Osteoblast (primary cell): Measurements from ENCODE around the gene NOS1AP. TPM values are rescaled to one million over a fixed set of nuclear protein-coding genes. Genes with fewer than 3 reads are reported as not detected.

Experiments used
- DNase-seq: peaks from one replicate; pipeline ENCODE4 v3.0.0; 2011; ENCODE audit warnings: low spot score, mixed read lengths; ENCODE audit not compliant: insufficient read length; ENCODE audit errors: missing footprints
- H2AFZ ChIP-seq: 2 replicates; pipeline ENCODE4 v1.6.0; 2011; ENCODE audit warnings: mild to moderate bottlenecking, low read length
- H3K27ac ChIP-seq: 2 replicates; pipeline ENCODE4 v1.5.1; 2011; ENCODE audit warnings: mild to moderate bottlenecking, low read depth, low read length, moderate library complexity
- H3K27me3 ChIP-seq: 2 replicates; pipeline ENCODE4 v1.6.0; 2012; ENCODE audit warnings: mild to moderate bottlenecking, control low read depth, inconsistent platforms, low read length, moderate library complexity; ENCODE audit not compliant: insufficient read depth
- H3K36me3 ChIP-seq: 2 replicates; pipeline ENCODE4 v1.5.1; 2011; ENCODE audit warnings: mild to moderate bottlenecking, low read length, control low read depth, moderate library complexity; ENCODE audit not compliant: insufficient read depth
- H3K4me1 ChIP-seq: 2 replicates; pipeline ENCODE4 v1.5.1; 2011; ENCODE audit warnings: mild to moderate bottlenecking, low read length, control low read depth, moderate library complexity; ENCODE audit not compliant: insufficient read depth
- H3K4me2 ChIP-seq: 2 replicates; pipeline ENCODE4 v1.6.0; 2011; ENCODE audit warnings: mild to moderate bottlenecking, low read length; ENCODE audit not compliant: insufficient read depth
- H3K4me3 ChIP-seq: fragments of 200-600 bp; sonication (generic); 3 replicates; pipeline ENCODE4 v1.5.1; 2012; ENCODE audit warnings: mild to moderate bottlenecking, low read length, inconsistent platforms; ENCODE audit not compliant: insufficient read depth
- H3K79me2 ChIP-seq: 2 replicates; pipeline ENCODE4 v1.6.0; 2012; ENCODE audit warnings: mild to moderate bottlenecking, low read length, control low read depth, inconsistent platforms; ENCODE audit not compliant: insufficient read depth
- H3K9me3 ChIP-seq: 2 replicates; pipeline ENCODE4 v1.5.1; 2011; ENCODE audit warnings: low read depth, low read length, control low read depth
- H4K20me1 ChIP-seq: 2 replicates; pipeline ENCODE4 v1.6.0; 2012; ENCODE audit warnings: mild to moderate bottlenecking, low read length, control low read depth; ENCODE audit not compliant: insufficient read depth
- total RNA-seq: library from RNA; depleted of rRNA; stranded (reverse); fragments of >200 nt; gene quantifications from 2 replicates; pipeline ENCODE4 v1.2.3, GENCODE V29; 2012
- TF ChIP-seq, protein P1 (sequence below): IDR thresholded peaks from 2 replicates; pipeline ENCODE4 v1.5.1; 2011; ENCODE audit warnings: mild to moderate bottlenecking, low read depth, low read length, moderate library complexity; ENCODE audit errors: extremely low read depth

Gene NOS1AP
- total RNA-seq, 1 donor, result not detected

DNA sequence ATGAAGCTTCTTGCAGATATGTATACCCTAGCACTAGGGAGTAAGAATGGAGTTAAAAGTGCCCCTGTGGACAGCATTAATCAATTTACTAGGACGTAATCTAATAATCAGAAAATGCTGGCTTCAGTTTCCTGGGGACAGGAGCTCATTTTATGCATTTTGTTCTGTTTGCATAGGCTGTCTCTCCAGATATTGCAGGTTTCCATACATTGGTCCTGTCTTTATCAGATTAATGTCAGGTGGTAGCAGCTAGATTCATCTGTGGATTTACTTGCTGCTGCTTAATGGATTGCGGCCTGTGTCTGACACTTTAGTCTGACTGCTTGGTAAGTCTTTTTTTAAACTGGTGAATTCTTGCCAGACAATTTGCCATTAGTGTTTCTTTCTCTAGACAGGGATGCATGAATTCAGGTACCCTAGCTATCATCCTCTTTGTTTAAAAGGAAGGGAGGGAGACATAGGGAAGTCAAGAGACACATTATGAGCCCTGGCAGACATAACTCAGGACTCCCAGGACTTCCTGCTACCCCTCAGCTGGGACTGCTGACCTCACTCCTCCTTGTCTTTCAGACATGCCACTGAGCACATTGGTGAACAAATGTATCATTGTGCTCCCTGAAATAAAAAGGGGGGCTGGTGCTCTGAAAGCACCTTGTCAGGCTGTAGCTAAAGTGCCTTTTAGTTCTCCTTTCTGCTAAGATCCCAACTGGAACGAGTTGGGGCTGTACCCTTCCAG lies 47.7 kb downstream of the NOS1AP start:
- H3K27me3 ChIP-seq, result peaks cover 22% of the 10 kb centered on the region
- H3K27ac ChIP-seq, result no peak overlapping the region
- H3K36me3 ChIP-seq, result no peaks in the 10 kb centered on the region
- no peaks in the 10 kb centered on the region for H3K4me1 ChIP-seq
- H3K79me2 ChIP-seq, result no peaks in the 10 kb centered on the region
- no peak overlapping the region for H3K4me2 ChIP-seq
- no peaks in the 10 kb centered on the region for H3K9me3 ChIP-seq
- H3K4me3 ChIP-seq, result no peak overlapping the region
- DNase-seq, result no peak
- H4K20me1 ChIP-seq, result no peaks in the 10 kb centered on the region
- H2AFZ ChIP-seq, result no peak overlapping the region
- TF ChIP-seq, protein P1, sequence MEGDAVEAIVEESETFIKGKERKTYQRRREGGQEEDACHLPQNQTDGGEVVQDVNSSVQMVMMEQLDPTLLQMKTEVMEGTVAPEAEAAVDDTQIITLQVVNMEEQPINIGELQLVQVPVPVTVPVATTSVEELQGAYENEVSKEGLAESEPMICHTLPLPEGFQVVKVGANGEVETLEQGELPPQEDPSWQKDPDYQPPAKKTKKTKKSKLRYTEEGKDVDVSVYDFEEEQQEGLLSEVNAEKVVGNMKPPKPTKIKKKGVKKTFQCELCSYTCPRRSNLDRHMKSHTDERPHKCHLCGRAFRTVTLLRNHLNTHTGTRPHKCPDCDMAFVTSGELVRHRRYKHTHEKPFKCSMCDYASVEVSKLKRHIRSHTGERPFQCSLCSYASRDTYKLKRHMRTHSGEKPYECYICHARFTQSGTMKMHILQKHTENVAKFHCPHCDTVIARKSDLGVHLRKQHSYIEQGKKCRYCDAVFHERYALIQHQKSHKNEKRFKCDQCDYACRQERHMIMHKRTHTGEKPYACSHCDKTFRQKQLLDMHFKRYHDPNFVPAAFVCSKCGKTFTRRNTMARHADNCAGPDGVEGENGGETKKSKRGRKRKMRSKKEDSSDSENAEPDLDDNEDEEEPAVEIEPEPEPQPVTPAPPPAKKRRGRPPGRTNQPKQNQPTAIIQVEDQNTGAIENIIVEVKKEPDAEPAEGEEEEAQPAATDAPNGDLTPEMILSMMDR, result no peak

DNA sequence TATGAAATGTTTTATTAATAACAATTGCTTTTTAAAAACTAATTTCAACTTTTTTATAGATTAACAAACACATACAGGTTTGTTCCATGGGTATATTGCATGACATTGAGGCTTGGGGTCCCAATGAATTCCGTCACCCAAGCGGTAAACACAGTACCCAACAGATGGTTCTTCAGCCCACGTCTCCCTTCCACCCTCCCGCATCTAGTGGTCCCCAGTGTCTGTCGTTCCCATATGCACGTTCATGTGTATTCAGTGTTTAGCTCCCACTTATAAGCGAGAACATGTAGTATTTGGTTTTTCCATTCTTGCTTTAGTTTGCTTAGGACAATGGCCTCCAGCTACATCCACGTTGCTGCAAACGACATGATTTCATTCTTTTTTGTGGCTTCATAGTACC lies 48.6 kb downstream of the NOS1AP start:
- no peaks in the 10 kb centered on the region for H3K4me1 ChIP-seq
- TF ChIP-seq, protein P1, result no peak

GRCh38 chr1:162128693-162129356 lies 59.3 kb downstream of the NOS1AP start:
- Histone ChIP-seq H3K9me3 (no peaks in the 10 kb centered on the region), H4K20me1 (no peaks in the 10 kb centered on the region), H3K4me1 (no peaks in the 10 kb centered on the region), H2AFZ (no peak overlapping the region), H3K4me2 (no peak overlapping the region), H3K79me2 (no peaks in the 10 kb centered on the region), H3K27me3 (peaks cover 4% of the 10 kb centered on the region), H3K27ac (no peak overlapping the region), H3K4me3 (no peak overlapping the region), H3K36me3 (no peaks in the 10 kb centered on the region)
- TF ChIP-seq, protein P1, result no peak
- DNase-seq, result no peak

More for the DNA sequence above, 48.6 kb downstream of the NOS1AP start:
- H3K27me3 ChIP-seq, result peaks cover 22% of the 10 kb centered on the region
- no peaks in the 10 kb centered on the region for H3K9me3 ChIP-seq
- H3K79me2 ChIP-seq, result no peaks in the 10 kb centered on the region
- no peak overlapping the region for H3K4me2 ChIP-seq
- no peak for DNase-seq
- no peaks in the 10 kb centered on the region for H3K36me3 ChIP-seq
- no peak overlapping the region for H3K4me3 ChIP-seq
- H3K27ac ChIP-seq, result no peak overlapping the region
- no peaks in the 10 kb centered on the region for H4K20me1 ChIP-seq
- no peak overlapping the region for H2AFZ ChIP-seq

DNA sequence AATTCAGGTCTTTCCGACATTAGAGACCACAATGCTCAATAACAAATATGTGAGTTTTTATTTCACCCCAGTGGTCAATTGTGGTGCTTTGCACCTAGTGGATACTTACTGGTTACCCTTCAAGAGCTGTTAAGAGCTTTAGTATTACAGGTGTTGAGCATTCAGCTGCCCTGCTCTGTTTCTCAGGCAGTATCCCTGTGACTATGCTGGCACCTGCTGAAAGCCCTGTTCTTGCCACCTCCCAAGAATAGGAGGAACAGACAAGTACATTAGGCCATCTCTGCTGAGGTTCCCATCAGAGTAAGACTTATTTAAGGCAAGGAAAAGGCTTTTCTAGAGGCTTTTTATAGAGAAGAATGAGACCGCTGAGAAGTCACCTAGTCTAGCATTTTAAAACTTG lies 60.8 kb downstream of the NOS1AP start:
- TF ChIP-seq, protein P1, result no peak
- no peaks in the 10 kb centered on the region for H3K36me3 ChIP-seq
- H3K79me2 ChIP-seq, result no peaks in the 10 kb centered on the region
- no peak overlapping the region for H3K27ac ChIP-seq
- peaks cover 4% of the 10 kb centered on the region for H3K27me3 ChIP-seq
- DNase-seq, result no peak
- H3K4me1 ChIP-seq, result no peaks in the 10 kb centered on the region
- H4K20me1 ChIP-seq, result no peaks in the 10 kb centered on the region
- H3K4me3 ChIP-seq, result no peak overlapping the region
- no peak overlapping the region for H2AFZ ChIP-seq
- no peak overlapping the region for H3K4me2 ChIP-seq
- H3K9me3 ChIP-seq, result no peaks in the 10 kb centered on the region
